Dendritic cell treated with granulocyte-macrophage colony-stimulating factor and Interleukin-4, amounts not matched to agents 40 ng/mL and 50 ng/mL, for 4 days (primary cell): ENCODE measurements around the gene PACRG.
"Not testable (repeated sequence)": the region's sequence is repeated elsewhere in the genome, so short reads cannot be mapped to it uniquely, and the experiment has no call there.

Experiments used
- H3K27ac Mint-ChIP-seq: one replicate; pipeline ENCODE4 v1.8.0; 2022; ENCODE audit warnings: mild to moderate bottlenecking, mixed read lengths
- H3K27me3 Mint-ChIP-seq: one replicate; pipeline ENCODE4 v1.8.0; 2022; ENCODE audit warnings: mild to moderate bottlenecking, mixed read lengths
- H3K36me3 Mint-ChIP-seq: one replicate; pipeline ENCODE4 v1.8.0; 2022; ENCODE audit warnings: low read depth, mixed read lengths
- H3K4me1 Mint-ChIP-seq: one replicate; pipeline ENCODE4 v1.8.0; 2022; ENCODE audit warnings: low read depth, mixed read lengths
- H3K4me3 Mint-ChIP-seq: one replicate; pipeline ENCODE4 v1.8.0; 2022; ENCODE audit warnings: mild to moderate bottlenecking, moderate library complexity, mixed read lengths
- H3K9me3 Mint-ChIP-seq: one replicate; pipeline ENCODE4 v1.8.0; 2022; ENCODE audit warnings: mixed read lengths
- intact Hi-C: fragments of 100-400 bp; cut with micrococcal nuclease; formaldehyde crosslinking; loops from one replicate; pipeline ENCODE4 v1.15.0; 2022

Gene PACRG

GRCh38 chr6:163301726-163302635, 574.2 kb downstream of the PACRG start:
- Mint-ChIP-seq H3K27ac (peak overlapping the region; percentile 4), H3K9me3 (no peaks in the 10 kb centered on the region), H3K27me3 (peaks cover 3% of the 10 kb centered on the region), H3K4me1 (no peaks in the 10 kb centered on the region), H3K4me3 (no peak overlapping the region), H3K36me3 (no peaks in the 10 kb centered on the region)
- intact Hi-C loops = no loop called here

- Mint-ChIP-seq H3K4me3 (no peak overlapping the region), H3K27me3 (peaks cover 3% of the 10 kb centered on the region), H3K36me3 (no peaks in the 10 kb centered on the region), H3K4me1 (no peaks in the 10 kb centered on the region), H3K9me3 (no peaks in the 10 kb centered on the region), H3K27ac (no peak overlapping the region)
- intact Hi-C loops = no loop called here
Measured at GRCh38 chr6:163302747-163303146, 575.0 kb downstream of the PACRG start.

- no peak overlapping the region for H3K27ac Mint-ChIP-seq
- intact Hi-C loops = no loop called here
- no peaks in the 10 kb centered on the region for H3K36me3 Mint-ChIP-seq
- no peaks in the 10 kb centered on the region for H3K9me3 Mint-ChIP-seq
- no peak overlapping the region for H3K4me3 Mint-ChIP-seq
- H3K4me1 Mint-ChIP-seq = peaks cover 9% of the 10 kb centered on the region
- peaks cover 13% of the 10 kb centered on the region for H3K27me3 Mint-ChIP-seq
Measured at GRCh38 chr6:163306000-163306399, 578.2 kb downstream of the PACRG start.

- H3K4me1 Mint-ChIP-seq = peaks cover 9% of the 10 kb centered on the region
- intact Hi-C loops = no loop called here
- no peaks in the 10 kb centered on the region for H3K36me3 Mint-ChIP-seq
- no peaks in the 10 kb centered on the region for H3K9me3 Mint-ChIP-seq
- H3K27ac Mint-ChIP-seq = no peak overlapping the region
- H3K27me3 Mint-ChIP-seq = peaks cover 32% of the 10 kb centered on the region
- H3K4me3 Mint-ChIP-seq = no peak overlapping the region
Measured at GRCh38 chr6:163308629-163309440, 581.1 kb downstream of the PACRG start.

GRCh38 chr6:163309491-163310026, 581.8 kb downstream of the PACRG start:
- Mint-ChIP-seq H3K9me3 (no peaks in the 10 kb centered on the region), H3K4me1 (peaks cover 9% of the 10 kb centered on the region), H3K27ac (no peak overlapping the region), H3K4me3 (no peak overlapping the region), H3K27me3 (peaks cover 39% of the 10 kb centered on the region), H3K36me3 (no peaks in the 10 kb centered on the region)
- intact Hi-C loops = no loop called here

GRCh38 chr6:163310096-163310972, 582.6 kb downstream of the PACRG start:
- Mint-ChIP-seq H3K27ac (no peak overlapping the region), H3K27me3 (peaks cover 40% of the 10 kb centered on the region), H3K4me1 (peaks cover 9% of the 10 kb centered on the region), H3K36me3 (no peaks in the 10 kb centered on the region), H3K4me3 (no peak overlapping the region), H3K9me3 (no peaks in the 10 kb centered on the region)
- intact Hi-C loops = no loop called here

GRCh38 chr6:163310973-163311383, 583.2 kb downstream of the PACRG start:
- no peaks in the 10 kb centered on the region for H3K36me3 Mint-ChIP-seq
- no peaks in the 10 kb centered on the region for H3K9me3 Mint-ChIP-seq
- H3K4me1 Mint-ChIP-seq = peaks cover 9% of the 10 kb centered on the region
- peaks cover 41% of the 10 kb centered on the region for H3K27me3 Mint-ChIP-seq
- H3K27ac Mint-ChIP-seq = no peak overlapping the region
- H3K4me3 Mint-ChIP-seq = no peak overlapping the region
- intact Hi-C loops = no loop called here

GRCh38 chr6:163311830-163312229, 584.1 kb downstream of the PACRG start:
- Mint-ChIP-seq H3K4me1 (peaks cover 9% of the 10 kb centered on the region), H3K4me3 (no peak overlapping the region), H3K9me3 (no peaks in the 10 kb centered on the region), H3K27me3 (peaks cover 41% of the 10 kb centered on the region), H3K27ac (no peak overlapping the region), H3K36me3 (no peaks in the 10 kb centered on the region)
- intact Hi-C loops = no loop called here

GRCh38 chr6:163313566-163313965, 585.8 kb downstream of the PACRG start:
- Mint-ChIP-seq H3K9me3 (no peaks in the 10 kb centered on the region), H3K36me3 (no peaks in the 10 kb centered on the region), H3K4me3 (no peak overlapping the region), H3K4me1 (peaks cover 9% of the 10 kb centered on the region), H3K27me3 (peaks cover 41% of the 10 kb centered on the region), H3K27ac (no peak overlapping the region)
- intact Hi-C loops = no loop called here

GRCh38 chr6:163313981-163314380, 586.2 kb downstream of the PACRG start:
- no peak overlapping the region for H3K27ac Mint-ChIP-seq
- intact Hi-C loops = no loop called here
- H3K27me3 Mint-ChIP-seq = peaks cover 41% of the 10 kb centered on the region
- H3K4me1 Mint-ChIP-seq = peaks cover 9% of the 10 kb centered on the region
- H3K9me3 Mint-ChIP-seq = no peaks in the 10 kb centered on the region
- H3K36me3 Mint-ChIP-seq = no peaks in the 10 kb centered on the region
- no peak overlapping the region for H3K4me3 Mint-ChIP-seq

GRCh38 chr6:163314791-163315470, 587.2 kb downstream of the PACRG start:
- no peaks in the 10 kb centered on the region for H3K36me3 Mint-ChIP-seq
- H3K9me3 Mint-ChIP-seq = no peaks in the 10 kb centered on the region
- intact Hi-C loops = no loop called here
- H3K4me1 Mint-ChIP-seq = peaks cover 5% of the 10 kb centered on the region
- peaks cover 40% of the 10 kb centered on the region for H3K27me3 Mint-ChIP-seq
- H3K27ac Mint-ChIP-seq = no peak overlapping the region
- H3K4me3 Mint-ChIP-seq = no peak overlapping the region

GRCh38 chr6:163316866-163317495, 589.2 kb downstream of the PACRG start:
- peaks cover 28% of the 10 kb centered on the region for H3K27me3 Mint-ChIP-seq
- H3K9me3 Mint-ChIP-seq, H3K27ac Mint-ChIP-seq, H3K4me3 Mint-ChIP-seq, H3K36me3 Mint-ChIP-seq, intact Hi-C loops: not testable (repeated sequence)
- H3K4me1 Mint-ChIP-seq = peaks cover 13% of the 10 kb centered on the region
